SK-N-SH treated with all-trans-retinoic acid at 6 μM for 48 hours (cell line): ENCODE data around the gene ANKS1A.

Experiments
- ARNTL ChIP-seq: fragments of 450-650 bp; formaldehyde crosslinking; IDR thresholded peaks from 2 replicates; pipeline ENCODE4 v1.5.0; 2020; ENCODE audit warnings: low read depth, mild to moderate bottlenecking, moderate library complexity, borderline replicate concordance
- CSDC2 ChIP-seq: fragments of 250-450 bp; sonication (Bioruptor Pico); IDR thresholded peaks from 2 replicates; pipeline ENCODE4 v1.5.0; 2020; ENCODE audit warnings: mild to moderate bottlenecking, moderate library complexity
- PATZ1 ChIP-seq: fragments of 250-450 bp; sonication (Bioruptor Pico); IDR thresholded peaks from 2 replicates; pipeline ENCODE4 v1.8.0; 2020; ENCODE audit warnings: mild to moderate bottlenecking, moderate library complexity, borderline replicate concordance
- PPARA ChIP-seq: fragments of 250-450 bp; sonication (Bioruptor Pico); IDR thresholded peaks from 2 replicates; pipeline ENCODE4 v1.5.0; 2020; ENCODE audit warnings: mild to moderate bottlenecking, borderline replicate concordance
- RARB ChIP-seq: fragments of 250-450 bp; sonication (Bioruptor Pico); IDR thresholded peaks from 2 replicates; pipeline ENCODE4 v1.8.0; 2021; ENCODE audit warnings: mild to moderate bottlenecking, moderate library complexity

GRCh38 chr6:35077713-35078105, 188.7 kb downstream of the ANKS1A start:
- TF ChIP-seq ARNTL (CRISPR knock-in tag) (no peak), RARB (CRISPR knock-in tag) (no peak), CSDC2 (CRISPR knock-in tag) (no peak), PATZ1 (no peak), PPARA (CRISPR knock-in tag) (no peak)
